ENCODE measurements around the gene MAP2K6.

DNA sequence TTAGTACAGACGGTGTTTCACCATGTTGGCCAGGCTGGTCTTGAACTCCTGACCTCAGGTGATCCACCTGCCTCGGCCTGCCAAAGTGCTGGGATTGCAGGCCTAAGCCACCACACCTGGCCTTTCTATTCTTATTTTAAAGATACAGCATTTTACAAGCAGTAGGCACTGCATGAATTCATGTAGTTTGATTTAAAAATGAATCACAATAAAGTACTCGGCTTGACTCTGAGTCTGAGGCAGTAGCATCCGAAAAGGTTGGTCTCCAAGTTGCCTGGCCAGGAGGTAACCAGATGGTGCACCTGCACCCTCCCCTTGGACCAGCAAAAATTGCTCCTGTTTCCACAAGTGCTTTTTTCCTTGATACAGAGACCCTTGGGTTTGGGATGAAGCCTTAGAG lies 35.6 kb downstream of the MAP2K6 start:
- TF ChIP-seq, protein P1, sequence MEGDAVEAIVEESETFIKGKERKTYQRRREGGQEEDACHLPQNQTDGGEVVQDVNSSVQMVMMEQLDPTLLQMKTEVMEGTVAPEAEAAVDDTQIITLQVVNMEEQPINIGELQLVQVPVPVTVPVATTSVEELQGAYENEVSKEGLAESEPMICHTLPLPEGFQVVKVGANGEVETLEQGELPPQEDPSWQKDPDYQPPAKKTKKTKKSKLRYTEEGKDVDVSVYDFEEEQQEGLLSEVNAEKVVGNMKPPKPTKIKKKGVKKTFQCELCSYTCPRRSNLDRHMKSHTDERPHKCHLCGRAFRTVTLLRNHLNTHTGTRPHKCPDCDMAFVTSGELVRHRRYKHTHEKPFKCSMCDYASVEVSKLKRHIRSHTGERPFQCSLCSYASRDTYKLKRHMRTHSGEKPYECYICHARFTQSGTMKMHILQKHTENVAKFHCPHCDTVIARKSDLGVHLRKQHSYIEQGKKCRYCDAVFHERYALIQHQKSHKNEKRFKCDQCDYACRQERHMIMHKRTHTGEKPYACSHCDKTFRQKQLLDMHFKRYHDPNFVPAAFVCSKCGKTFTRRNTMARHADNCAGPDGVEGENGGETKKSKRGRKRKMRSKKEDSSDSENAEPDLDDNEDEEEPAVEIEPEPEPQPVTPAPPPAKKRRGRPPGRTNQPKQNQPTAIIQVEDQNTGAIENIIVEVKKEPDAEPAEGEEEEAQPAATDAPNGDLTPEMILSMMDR (IDR thresholded peaks at IDR 0.05): no peak
- TF ChIP-seq POLR2A (IDR thresholded peaks at IDR 0.05): no peak
